ENCODE data around the gene NEGR1. TPM values are rescaled to one million over a fixed set of nuclear protein-coding genes. Genes with fewer than 3 reads are reported as not detected.

NEGR1 gene
- total and polyA plus RNA-seq, 12 donors, result 2.3 to 18.3 (median 5.2) TPM

DNA sequence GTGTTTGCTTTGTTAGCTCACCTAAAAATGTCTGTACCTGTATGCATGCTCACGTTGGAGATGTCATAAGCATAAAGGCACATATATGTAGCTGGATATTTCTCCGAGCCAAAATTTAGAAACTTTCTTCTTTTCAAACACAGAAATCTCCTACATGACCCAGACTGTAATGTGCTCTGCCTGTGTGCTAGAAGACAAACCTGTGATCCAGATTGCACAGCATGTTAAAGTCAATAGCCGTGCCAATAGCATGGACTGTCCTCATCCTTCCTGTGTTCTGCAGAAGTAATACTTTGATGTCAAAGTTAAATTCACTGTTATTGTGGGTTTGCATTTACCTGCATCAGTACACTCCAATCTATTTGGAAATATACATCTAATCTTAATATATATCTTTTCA, 855.3 kb downstream of the NEGR1 start:
- H3K4me3 ChIP-seq, result no peak overlapping the region
- no peaks in the 10 kb centered on the region for H3K4me1 ChIP-seq
- H3K36me3 ChIP-seq, result no peaks in the 10 kb centered on the region
- H3K27ac ChIP-seq, result no peak overlapping the region
- intact Hi-C loops (cut with DNase I), result no loop called here
- DNase-seq (no peak), ATAC-seq (no peak)
- H3K9me3 ChIP-seq, result no peaks in the 10 kb centered on the region
- no peaks in the 10 kb centered on the region for H3K27me3 ChIP-seq
- 89 to 95% methylated on average over 3 of the region's 3 CpGs for WGBS, 2 donors
- TF ChIP-seq, protein P1, sequence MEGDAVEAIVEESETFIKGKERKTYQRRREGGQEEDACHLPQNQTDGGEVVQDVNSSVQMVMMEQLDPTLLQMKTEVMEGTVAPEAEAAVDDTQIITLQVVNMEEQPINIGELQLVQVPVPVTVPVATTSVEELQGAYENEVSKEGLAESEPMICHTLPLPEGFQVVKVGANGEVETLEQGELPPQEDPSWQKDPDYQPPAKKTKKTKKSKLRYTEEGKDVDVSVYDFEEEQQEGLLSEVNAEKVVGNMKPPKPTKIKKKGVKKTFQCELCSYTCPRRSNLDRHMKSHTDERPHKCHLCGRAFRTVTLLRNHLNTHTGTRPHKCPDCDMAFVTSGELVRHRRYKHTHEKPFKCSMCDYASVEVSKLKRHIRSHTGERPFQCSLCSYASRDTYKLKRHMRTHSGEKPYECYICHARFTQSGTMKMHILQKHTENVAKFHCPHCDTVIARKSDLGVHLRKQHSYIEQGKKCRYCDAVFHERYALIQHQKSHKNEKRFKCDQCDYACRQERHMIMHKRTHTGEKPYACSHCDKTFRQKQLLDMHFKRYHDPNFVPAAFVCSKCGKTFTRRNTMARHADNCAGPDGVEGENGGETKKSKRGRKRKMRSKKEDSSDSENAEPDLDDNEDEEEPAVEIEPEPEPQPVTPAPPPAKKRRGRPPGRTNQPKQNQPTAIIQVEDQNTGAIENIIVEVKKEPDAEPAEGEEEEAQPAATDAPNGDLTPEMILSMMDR (IDR thresholded peaks at IDR 0.05), result no peak

DNA sequence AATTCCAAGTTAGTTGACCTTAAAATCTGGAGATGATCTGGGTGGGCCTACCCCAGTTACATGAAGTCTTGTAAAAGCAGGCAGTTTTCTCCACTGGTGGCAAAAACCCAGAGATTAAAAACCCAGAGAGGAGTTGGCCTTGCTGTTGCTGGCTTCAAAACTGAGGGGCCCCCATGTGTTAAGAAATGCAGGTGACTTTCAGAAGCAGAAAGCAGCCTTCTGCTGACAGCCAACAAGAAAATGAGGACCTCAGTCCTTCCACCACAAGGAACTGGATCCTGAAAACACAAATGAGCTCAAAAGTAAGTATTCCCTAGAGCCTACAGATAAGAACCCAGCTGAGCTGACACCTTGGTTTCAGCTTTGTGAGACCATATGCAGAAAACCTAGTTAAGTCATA, 857.8 kb downstream of the NEGR1 start:
- ATAC-seq, result no peak
- no peak for DNase-seq
- H3K9me3 ChIP-seq, result no peaks in the 10 kb centered on the region

DNA sequence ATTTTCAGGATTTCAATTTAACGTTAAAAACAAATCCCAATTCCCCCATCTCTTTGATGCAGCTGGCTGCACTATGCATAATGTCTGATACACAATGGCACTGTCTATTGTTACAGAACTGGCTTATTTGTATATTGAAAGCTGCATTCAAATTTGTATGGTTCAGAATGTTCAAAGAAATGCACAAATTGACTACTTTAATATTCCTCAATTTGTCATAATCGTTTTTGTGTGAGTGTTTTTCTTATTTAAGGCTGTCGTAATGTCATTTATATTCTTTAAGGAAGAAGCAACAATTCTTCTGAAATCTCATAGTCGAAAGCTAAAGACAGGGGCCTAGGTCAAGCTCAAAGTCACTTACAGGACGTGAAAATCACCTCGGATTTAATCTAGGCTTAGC, 860.1 kb downstream of the NEGR1 start:
- H3K27ac ChIP-seq, result no peak overlapping the region
- intact Hi-C loops (cut with DNase I), result loop anchor here in 1 of 10 donors (5.0 kb wide), 1 partner anchor 1765 kb away; no protein-coding TSS in a partner anchor
- H3K27me3 ChIP-seq, result no peaks in the 10 kb centered on the region
- WGBS, 2 donors, result 59 to 69% methylated on average over 6 of the region's 6 CpGs
- H3K4me3 ChIP-seq, result no peak overlapping the region
- no peaks in the 10 kb centered on the region for H3K36me3 ChIP-seq
- no peak for DNase-seq
- TF ChIP-seq, protein P1 (IDR thresholded peaks at IDR 0.05), result no peak
- H3K9me3 ChIP-seq, result no peaks in the 10 kb centered on the region
- no peak for ATAC-seq
- H3K4me1 ChIP-seq, result no peaks in the 10 kb centered on the region

More for the DNA sequence above, 857.8 kb downstream of the NEGR1 start:
- H3K27ac ChIP-seq, result no peak overlapping the region
- H3K36me3 ChIP-seq, result no peaks in the 10 kb centered on the region
- TF ChIP-seq, protein P1 (IDR thresholded peaks at IDR 0.05), result no peak
- H3K4me3 ChIP-seq, result no peak overlapping the region
- no peaks in the 10 kb centered on the region for H3K27me3 ChIP-seq
- intact Hi-C loops (cut with DNase I), result loop anchor here in 1 of 10 donors (5.0 kb wide), 1 partner anchor 1763 kb away; no protein-coding TSS in a partner anchor
- H3K4me1 ChIP-seq, result no peaks in the 10 kb centered on the region

DNA sequence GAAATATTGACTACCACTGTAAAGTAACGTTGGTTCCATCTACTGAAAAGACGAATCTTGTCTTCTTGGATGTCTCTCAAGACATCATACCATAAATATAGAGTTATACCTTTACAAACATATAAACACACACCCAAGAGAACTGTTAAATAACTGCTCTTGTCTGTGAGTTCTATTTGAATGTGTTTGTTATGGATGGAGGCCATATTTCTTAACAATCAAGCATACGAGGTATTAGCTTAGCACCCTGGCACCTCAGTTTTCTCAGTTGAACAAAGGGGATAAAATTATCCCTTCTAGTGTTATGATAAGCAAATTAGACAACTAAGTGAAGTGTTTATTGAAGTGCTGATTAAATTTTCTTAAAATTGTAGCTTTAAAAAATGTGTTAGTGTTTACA, 864.9 kb downstream of the NEGR1 start:
- H3K4me1 ChIP-seq, result peaks cover 0 to 12% (median 0%) of the 10 kb centered on the region in 9 donors
- ATAC-seq (no peak), DNase-seq (no peak)
- WGBS, 2 donors, result 74 to 84% methylated on average over 3 of the region's 3 CpGs
- intact Hi-C loops (cut with DNase I), result no loop called here
- H3K27ac ChIP-seq, result no peak overlapping the region
- TF ChIP-seq, protein P1 (IDR thresholded peaks at IDR 0.05), result no peak
- H3K9me3 ChIP-seq, result no peaks in the 10 kb centered on the region
- no peaks in the 10 kb centered on the region for H3K36me3 ChIP-seq
- no peaks in the 10 kb centered on the region for H3K27me3 ChIP-seq
- H3K4me3 ChIP-seq, result no peak overlapping the region

All from heart right ventricle (tissue), 16 donors.